ENCODE measurements around the gene SLC2A4RG.
"Not testable (repeated sequence)": the region's sequence is repeated elsewhere in the genome, so short reads cannot be mapped to it uniquely, and the experiment has no call there.

SLC2A4RG gene

GRCh38 chr20:63714858-63715257, 24.7 kb upstream of the SLC2A4RG start:
- DNase-seq: no peak

DNA sequence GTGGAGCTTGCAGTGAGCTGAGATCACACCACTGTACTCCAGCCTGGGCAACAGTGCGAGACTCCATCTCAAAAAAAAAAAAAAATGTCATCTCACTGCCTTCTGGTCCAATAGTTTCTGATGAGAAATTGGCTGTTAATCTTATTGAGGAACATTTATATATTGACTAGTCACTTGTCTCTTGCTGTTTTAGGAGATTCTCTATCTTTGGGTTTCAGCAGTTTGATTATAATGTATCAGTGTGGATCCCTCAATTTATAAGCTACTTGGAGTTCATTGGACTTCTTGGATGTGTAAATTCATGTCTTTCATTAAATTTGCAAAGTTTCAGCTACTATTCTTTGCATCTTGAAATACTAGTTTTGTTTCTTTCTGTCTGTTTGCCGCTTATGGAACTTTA, 20.6 kb upstream of the SLC2A4RG start:
- DNase-seq: no peak

GRCh38 chr20:63722967-63723622, 16.5 kb upstream of the SLC2A4RG start:
- not testable (repeated sequence) for DNase-seq

GRCh38 chr20:63730189-63730733, 9.3 kb upstream of the SLC2A4RG start:
- not testable (repeated sequence) for DNase-seq

- DNase-seq: no peak
Observed at GRCh38 chr20:63731410-63731809, 8.2 kb upstream of the SLC2A4RG start.

DNA sequence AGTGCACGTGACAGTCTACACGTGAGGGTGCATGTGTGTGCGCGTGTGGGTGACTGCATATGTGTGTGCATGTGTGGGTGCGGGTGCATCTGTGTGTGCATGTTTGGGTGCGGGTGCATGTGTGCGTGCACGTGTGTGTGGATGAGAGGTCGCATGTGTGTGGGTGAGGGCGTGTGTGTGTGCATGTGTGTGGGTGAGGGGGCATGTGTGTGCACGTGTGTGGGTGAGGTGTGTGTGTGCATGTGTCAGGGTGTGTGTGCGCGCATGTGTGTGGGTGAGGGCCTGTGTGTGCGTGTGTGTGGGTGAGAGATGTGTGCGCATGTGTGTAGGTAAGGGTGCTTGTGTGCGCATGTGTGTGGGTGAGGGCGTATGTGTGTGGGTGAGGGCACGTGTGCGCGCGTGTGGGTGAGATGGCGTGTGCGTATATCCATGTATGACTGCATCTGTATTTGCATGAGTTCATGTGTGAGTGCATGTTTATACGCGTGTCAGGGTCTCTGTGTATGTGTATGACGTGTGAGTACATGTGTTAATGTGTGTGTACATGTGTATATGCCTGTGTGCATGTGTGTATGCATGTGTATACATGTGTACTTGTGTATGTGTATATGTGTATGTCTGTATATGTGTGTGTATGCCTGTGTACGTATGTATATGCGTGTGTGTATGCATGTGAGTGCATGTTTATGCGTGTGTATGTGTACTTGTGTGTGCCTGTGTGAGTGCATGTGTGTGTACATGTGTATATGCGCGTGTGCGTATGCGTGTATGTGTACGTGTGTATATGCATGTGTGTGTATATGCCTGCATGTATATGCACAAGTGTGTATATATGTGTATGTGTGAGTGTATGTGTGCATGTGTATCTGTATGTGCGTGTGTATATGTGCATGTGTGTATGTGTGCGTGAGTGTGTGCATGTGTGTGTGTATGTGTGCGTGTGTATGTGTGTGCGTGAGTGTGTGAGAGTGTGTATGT, 7.2 kb upstream of the SLC2A4RG start:
- no peak for DNase-seq

DNA sequence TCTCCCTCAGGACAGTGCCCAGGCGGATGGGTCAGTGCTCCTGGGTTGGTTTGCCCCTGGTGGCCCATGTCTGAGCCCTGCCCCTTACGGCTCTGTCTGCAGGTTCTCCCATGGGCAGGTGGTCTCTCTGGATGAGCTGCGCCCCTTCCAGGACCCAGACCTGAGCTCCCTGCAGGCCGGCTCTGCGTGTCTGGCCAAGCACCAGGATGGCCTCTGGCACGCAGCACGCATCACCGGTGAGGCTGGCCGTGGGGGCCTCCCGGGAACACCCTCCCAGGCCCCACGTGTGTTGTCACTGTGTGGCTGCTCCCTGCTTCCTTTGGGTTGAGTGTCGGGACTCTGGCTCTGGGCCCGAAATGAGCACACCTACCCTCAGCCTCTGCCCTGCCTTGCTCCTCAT, 6.5 kb upstream of the SLC2A4RG start:
- DNase-seq: no peak

DNA sequence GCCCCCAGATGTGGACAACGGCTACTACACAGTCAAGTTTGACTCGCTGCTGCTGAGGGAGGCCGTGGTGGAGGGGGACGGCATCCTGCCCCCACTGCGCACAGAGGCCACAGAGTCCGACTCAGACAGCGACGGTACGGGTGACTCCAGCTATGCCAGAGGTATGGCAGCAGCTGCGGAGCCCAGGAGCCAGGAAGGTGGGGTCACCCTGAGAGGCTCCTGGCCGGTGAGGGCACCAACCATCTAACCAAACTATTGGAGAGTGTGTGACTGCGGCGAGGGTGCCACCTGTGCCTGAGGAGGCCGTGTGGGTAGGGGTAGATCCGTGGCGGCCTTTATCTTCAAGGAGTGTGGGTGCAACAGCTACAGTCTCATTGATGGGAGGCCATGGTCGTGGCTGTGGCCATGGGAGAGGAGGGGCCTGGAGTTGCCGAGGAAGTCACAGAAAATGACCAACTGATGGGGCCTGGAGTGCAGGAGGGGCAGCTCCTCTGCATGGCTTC, 5.9 kb upstream of the SLC2A4RG start:
- DNase-seq: no peak

DNA sequence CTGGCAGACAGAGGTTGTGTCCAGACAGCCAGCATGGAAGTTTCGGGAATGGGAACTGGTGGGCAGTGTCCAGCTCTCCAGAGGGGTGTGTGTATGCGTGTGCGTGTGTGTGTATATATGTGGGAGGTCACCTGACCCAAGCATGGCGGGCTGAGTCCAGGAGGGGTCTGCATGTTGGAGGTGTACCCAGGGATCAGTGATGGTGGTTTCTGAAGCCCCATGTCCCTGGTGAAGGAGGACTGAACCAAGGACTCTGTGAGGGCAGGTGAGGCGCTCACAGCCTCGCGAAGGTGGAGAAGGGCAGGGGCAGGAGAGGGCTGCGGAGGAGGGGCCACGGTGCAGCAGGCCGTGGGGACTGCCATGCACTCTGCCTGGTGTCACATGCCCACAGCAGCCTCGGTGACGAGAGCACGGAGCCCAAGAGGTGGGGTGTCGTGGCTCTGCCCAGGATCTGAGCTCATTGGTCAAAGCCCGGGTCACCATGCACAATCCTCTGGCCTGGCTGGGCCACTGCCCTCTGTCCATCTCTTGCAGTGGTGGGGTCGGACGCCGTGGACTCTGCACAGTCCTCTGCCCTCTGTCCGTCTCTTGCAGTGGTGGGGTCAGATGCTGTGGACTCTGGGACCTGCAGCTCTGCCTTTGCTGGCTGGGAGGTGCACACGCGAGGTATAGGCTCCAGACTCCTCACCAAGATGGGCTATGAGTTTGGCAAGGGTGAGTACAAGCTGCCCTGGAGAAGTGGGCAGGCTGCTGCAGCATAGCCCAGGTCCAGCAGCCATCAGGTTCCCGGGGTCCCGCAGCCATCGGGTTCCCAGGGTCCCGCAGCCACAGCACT, 5.2 kb upstream of the SLC2A4RG start:
- no peak for DNase-seq

- DNase-seq: no peak
Observed at GRCh38 chr20:63734946-63735858, 4.4 kb upstream of the SLC2A4RG start.

GRCh38 chr20:63735859-63736718, 3.5 kb upstream of the SLC2A4RG start, which contains the start of gene LIME1:
Gene LIME1, plus strand, starts transcription at chr20:63736664. Its CDS starts 886 bp downstream, at chr20:63737550.
- peak; percentile 82 for DNase-seq

DNA sequence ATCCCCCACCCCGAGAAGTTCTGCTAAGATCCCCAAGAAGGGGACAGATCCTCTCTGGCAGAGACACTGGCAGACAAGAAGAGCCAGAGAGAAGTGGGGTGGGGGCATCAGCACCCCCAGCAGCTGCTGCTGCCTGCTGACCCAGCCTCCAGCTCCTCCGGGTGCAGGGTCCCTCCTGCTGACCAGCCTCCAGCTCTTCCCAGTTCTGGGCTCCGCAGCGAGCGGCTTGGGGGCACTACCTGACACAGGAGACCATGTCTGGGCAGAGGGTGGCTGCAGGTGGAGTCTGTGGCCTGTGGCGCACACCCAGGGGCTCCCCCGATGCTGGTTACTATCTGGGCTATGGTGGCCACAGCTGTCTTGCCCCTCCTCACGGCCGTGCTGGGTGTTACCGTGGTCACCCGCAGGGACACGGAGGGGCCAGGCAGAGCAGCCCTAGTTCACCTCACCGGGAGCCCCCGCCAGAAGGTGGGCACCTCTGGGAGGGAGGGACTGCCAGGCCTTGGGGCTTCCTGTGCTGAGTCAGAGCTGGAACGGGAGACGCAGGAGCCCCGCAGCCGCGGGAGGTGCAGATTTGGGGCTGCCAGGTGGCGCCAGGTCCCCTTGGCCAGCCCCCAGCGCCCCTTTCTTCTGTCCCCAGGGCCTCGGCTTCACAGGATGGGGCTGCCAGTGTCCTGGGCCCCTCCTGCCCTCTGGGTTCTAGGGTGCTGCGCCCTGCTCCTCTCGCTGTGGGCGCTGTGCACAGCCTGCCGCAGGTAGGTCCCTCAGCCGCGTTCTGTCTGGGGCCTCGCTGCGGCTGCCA, 2.5 kb upstream of the SLC2A4RG start:
- DNase-seq: peak; percentile 81

DNA sequence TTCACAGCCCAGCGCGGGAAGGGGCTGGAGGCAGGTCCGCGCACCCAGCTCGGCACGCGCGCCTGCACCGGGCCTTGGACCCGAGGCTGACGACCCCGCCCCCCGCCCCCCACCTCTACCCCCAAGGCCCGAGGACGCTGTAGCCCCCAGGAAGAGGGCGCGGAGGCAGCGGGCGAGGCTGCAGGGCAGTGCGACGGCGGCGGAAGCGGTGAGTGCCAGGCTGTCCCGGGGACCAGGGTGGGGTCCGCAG, 2.0 kb upstream of the SLC2A4RG start:
- DNase-seq: no peak

DNA sequence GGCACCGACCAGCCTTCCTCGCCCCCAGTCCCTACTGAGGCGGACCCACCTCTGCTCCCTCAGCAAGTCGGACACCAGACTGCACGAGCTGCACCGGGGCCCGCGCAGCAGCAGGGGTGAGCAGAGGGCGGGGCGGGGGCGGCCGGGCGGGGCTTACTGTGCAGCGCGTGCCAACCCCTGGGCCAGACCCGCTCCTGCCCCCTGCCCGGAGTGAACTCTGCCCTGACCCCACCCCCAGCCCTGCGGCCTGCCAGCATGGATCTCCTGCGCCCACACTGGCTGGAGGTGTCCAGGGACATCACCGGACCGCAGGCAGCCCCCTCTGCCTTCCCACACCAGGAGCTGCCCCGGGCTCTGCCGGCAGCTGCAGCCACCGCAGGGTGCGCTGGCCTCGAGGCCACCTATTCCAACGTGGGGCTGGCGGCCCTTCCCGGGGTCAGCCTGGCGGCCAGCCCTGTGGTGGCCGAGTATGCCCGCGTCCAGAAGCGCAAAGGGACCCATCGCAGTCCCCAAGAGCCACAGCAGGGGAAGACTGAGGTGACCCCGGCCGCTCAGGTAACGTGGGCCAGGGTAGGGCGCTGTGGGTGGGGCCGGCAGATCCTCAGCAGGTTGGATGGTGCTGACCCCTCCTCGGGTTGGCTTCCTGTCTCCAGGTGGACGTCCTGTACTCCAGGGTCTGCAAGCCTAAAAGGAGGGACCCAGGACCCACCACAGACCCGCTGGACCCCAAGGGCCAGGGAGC, 1.5 kb upstream of the SLC2A4RG start:
- no peak for DNase-seq

DNA sequence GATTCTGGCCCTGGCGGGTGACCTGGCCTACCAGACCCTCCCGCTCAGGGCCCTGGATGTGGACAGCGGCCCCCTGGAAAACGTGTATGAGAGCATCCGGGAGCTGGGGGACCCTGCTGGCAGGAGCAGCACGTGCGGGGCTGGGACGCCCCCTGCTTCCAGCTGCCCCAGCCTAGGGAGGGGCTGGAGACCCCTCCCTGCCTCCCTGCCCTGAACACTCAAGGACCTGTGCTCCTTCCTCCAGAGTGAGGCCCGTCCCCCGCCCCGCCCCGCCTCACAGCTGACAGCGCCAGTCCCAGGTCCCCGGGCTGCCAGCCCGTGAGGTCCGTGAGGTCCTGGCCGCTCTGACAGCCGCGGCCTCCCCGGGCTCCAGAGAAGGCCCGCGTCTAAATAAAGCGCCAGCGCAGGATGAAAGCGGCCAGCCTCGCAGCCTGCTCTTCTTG, 868 bp upstream of the SLC2A4RG start:
- DNase-seq: no peak

- DNase-seq: no peak
Observed at GRCh38 chr20:63740070-63740626, 572 bp downstream of the SLC2A4RG start.

DNA sequence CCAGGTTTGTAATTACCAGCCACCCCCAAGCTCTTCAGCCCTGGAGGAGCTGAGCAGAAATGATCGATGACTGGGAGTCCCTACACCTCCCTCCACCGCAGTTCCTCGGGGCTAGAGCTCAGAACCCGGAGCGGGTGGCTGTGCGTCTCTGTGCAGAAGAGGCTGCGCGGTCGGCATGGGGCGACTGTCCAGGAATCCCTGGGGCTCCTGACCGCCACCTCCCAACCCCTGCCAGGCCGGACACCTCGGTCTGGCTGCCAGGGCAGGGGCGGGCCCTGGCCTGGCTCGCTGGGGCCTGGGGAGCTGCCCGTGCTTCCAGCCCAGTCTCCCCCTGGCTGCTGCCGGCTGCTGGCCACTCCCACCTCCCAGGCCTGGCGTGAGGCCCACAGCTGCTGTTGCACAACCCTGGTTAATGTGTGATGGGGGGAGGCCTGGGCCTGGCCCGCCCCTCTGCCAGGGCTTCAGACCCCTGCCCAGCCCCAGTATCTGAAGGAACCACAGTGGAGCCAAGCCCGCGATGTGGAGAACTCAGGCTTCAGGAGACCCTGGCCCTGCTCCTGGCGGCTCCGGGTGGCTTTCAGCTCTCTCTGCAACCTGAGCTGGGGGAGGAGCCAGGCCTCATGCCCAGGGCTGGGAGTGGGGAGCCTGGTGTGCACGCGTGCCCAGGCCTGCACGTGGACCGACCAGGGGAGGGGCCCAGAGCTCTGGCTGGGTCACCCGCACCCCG, 1.2 kb downstream of the SLC2A4RG start:
- no peak for DNase-seq

DNA sequence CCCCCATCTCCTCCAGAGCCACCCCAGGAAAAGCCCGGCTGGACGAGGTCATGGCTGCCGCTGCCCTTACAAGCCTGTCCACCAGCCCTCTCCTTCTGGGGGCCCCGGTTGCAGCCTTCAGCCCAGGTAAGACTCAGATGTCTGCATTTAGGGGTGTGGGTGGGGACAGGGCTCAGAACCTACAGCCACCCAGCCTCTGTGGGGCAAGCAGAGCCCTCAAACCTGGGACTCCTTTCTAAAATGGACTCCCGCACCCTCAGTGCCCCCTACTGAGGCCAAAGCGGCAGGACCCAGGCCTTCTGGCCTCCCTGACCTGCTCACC, 1.7 kb downstream of the SLC2A4RG start:
- no peak for DNase-seq

Measured in activated CD8-positive, alpha-beta memory T cell treated with anti-CD3 and anti-CD28 coated beads, Interleukin-2, amount 50 U/mL, for 48 hours (primary cell).